GM10266 (cell line): ENCODE results near the gene C1GALT1.

ENCODE experiments used
- DNase-seq: peaks from one replicate; pipeline ENCODE4 v3.0.0; 2012; ENCODE audit errors: extremely low spot score
- CTCF ChIP-seq: IDR thresholded peaks from 2 replicates; pipeline ENCODE4 v1.5.1; 2012; ENCODE audit warnings: mild to moderate bottlenecking, low read depth; ENCODE audit not compliant: control insufficient read depth, insufficient read depth; ENCODE audit errors: missing control alignments

The C1GALT1 gene

GRCh38 chr7:7228472-7228871, 46.1 kb downstream of the C1GALT1 start:
- DNase-seq, result no peak

GRCh38 chr7:7228967-7229366, 46.6 kb downstream of the C1GALT1 start:
- no peak for TF ChIP-seq CTCF

More at GRCh38 chr7:7228472-7228871, 46.1 kb downstream of the C1GALT1 start:
- no peak for TF ChIP-seq CTCF

GRCh38 chr7:7231000-7231399, 48.7 kb downstream of the C1GALT1 start:
- no peak for TF ChIP-seq CTCF
- DNase-seq, result no peak

More at GRCh38 chr7:7228967-7229366, 46.6 kb downstream of the C1GALT1 start:
- DNase-seq, result no peak

- DNase-seq, result no peak
- no peak for TF ChIP-seq CTCF
These were observed 49.5 kb downstream of the C1GALT1 start for GRCh38 chr7:7231865-7232264.

GRCh38 chr7:7235347-7235746, 53.0 kb downstream of the C1GALT1 start:
- no peak for TF ChIP-seq CTCF
- DNase-seq, result no peak

GRCh38 chr7:7236041-7236440, 53.7 kb downstream of the C1GALT1 start:
- no peak for DNase-seq
- TF ChIP-seq CTCF, result no peak

- no peak for TF ChIP-seq CTCF
- no peak for DNase-seq
These were observed 55.0 kb downstream of the C1GALT1 start for GRCh38 chr7:7237201-7237977.
